NCI-H1930 (cell line): ENCODE measurements around the gene CHERP.

Experiments
- DNase-seq, 2 experiments: peaks; one replicate each; lab custom pipeline; 2025; lab: John Stamatoyannopoulos, UW

Gene CHERP

DNA sequence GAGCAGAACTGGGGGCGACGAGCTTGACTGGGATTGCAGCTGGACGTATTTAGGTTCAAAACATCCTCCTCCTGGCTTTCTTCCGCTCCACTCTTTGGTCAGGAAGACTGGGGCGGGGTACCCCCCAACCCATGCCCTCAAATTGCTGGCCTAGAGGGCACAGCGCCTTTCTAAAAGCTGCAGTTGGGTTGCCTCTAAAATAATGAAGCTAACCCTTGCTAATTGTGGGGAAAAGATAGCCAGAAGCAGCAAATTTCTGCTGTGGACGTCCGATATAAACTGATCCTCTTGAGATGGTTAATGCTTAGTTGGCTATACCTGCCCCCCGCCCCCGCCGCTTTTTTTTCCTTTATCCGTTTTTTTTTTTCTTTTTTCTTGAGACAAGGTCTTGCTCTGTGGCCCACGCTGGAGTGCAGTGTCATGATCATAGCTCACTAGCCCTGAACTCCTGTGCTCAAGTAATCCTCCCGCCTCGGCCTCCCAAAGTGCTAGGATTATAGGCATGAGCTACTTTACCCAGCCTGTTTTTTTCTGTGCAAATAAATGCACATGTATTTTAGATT is 754 bp upstream of the CHERP start:
- DNase-seq = no peak

DNA sequence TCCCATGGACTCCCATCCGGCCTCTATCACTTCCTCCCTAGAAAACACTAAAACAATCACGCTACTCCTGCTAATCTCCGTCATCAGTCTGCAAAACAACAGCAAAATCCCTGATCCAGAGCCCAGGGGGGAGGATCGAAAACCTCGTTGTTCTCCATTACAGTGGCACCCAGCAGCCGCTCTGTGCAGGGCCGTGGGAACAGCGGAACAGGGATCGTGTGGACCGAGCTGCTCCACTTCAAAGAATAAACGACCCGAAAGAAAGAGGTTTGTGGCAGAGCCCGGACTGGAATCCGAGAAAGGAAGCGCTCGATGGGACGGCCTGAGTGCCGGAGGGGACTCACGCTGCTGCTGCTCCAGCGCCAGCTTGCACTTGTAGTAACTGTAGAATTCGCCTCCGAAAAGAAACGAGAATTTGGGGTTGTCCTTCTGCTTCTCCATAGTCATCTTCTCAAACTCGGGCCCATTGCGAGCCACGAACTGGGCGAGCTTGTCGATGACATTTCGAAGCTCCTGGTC is 652 bp downstream of the CHERP start:
- DNase-seq = no peak

DNA sequence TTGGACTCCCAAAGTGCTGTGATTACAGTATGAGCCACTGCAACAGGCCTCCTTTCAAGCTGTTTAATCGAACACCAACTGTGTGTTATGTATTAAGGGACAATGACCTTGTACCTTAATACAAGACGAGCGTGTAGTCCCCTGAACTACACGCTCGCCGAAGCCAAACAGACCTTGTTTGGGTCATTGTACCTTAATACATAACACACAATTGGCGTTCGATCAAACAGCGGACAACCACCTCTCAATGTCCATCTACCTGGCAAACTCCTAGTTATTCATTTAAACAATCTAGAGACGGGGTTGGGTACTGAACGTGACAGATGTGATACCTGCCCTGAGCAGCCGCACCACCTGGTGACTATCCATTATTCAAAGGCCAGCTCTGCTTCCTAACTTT is 1.3 kb downstream of the CHERP start:
- no peak for DNase-seq

DNA sequence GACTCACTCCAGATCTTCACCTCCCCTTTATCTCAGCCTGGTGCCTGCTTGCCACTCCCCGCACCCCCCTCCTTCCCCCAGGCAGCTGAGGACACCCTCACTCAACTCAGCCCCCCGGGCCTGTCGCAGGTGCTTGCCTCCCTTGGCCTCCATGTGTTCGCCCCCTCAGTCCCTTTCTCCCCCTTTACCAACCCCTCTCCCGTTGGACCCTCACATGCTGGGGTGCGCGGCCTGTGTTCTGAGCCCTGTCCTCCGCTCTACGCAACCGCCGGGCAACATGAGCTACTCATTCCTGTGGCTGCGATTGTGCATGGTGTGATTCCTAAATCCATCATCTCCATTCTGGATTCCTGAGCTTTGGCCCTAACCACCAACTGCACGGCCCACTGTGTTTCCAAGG is 5.1 kb downstream of the CHERP start:
- DNase-seq = no peak

DNA sequence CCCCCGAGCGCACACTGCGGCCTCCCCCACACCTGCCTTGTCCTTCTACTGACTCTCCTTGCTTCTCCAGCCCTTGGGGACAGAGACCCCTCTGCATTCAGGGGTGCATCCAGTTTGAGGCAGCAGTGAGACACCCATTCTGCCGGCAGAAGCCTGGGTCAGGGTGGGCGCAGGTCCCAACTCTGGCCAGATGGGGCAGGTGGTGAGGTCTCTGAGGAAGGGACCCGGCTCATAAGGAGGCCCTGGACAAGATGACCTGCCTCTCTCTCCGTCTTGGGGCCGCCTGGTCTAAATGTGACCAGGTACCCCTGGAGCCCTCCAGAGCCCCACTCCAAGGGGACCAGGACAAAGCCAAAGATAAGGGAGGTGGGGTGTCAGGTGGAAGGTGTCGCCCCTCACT is 6.1 kb downstream of the CHERP start:
- no peak for DNase-seq

DNA sequence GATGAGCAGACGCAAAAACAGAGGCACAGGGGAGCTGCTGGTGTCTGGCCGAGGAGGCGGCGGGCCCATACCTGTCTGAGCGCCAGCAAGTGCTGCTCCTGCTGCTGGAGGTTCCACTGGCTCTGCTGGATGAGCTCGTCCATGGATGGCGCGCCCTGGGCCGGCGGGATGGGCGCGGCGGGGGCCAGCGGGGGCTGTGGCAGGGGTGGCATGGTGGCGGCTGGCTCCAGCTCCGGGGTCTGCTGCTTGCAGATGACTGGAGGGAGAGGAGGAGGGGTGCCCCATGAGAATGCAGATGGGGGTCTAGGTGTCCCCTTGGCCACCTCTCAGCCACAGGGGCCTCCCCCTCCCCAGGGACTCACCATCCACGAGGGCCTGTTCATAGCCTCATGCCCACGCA is 6.9 kb downstream of the CHERP start:
- no peak for DNase-seq

DNA sequence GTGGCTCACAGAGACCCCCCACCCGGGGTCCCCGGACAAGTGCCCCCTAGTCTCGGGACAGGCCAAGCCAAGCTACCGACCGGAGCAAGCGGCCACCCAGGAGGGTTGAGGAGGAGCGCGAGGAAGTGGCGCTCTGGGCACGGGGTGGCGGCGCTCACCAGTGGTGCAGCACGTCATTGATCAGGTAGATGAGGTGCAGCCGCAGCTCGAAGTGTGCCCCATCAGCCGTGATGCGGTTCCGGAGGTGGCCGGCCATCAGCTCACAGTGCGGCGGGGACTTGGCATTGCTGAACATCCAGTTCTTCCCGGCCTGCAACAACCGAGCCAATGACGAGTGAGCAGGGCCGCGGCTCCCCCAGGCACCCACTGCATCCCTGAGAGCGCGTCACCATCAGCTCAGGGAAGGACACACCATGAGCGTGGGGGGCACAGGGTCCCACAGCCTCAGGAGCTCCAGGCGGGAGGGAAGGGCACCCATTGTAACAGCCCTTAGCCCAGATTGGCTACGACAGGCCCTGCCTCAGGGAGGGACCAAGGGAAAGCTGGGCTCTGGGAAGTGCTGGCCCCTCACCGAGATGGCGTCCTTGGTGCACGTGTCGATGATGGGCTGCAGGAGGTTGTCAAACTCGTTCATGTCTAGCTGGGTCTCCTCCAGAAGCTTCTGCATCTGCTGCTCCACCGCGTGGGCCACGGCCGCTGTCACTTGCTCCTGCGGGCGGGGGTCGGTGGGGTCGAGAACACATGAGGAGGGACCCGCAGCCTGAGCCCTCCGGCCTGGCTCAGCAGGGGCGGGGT is 9.6 kb downstream of the CHERP start:
- no peak for DNase-seq

DNA sequence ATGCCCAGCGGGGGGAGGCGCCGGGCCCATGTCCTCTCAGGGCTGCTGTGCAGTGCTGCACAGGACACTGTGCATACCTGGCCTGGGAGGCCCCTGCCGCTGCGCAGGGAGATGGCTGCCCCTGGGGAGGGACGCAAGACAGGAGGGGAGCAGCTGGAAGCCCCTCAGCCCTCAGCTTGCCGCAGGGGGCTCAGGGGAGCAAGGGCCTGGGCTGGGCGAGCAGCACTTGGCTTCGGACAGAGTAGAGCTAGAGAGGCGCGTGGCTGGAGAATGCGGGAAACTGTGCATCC is 10.9 kb downstream of the CHERP start:
- DNase-seq = no peak

DNA sequence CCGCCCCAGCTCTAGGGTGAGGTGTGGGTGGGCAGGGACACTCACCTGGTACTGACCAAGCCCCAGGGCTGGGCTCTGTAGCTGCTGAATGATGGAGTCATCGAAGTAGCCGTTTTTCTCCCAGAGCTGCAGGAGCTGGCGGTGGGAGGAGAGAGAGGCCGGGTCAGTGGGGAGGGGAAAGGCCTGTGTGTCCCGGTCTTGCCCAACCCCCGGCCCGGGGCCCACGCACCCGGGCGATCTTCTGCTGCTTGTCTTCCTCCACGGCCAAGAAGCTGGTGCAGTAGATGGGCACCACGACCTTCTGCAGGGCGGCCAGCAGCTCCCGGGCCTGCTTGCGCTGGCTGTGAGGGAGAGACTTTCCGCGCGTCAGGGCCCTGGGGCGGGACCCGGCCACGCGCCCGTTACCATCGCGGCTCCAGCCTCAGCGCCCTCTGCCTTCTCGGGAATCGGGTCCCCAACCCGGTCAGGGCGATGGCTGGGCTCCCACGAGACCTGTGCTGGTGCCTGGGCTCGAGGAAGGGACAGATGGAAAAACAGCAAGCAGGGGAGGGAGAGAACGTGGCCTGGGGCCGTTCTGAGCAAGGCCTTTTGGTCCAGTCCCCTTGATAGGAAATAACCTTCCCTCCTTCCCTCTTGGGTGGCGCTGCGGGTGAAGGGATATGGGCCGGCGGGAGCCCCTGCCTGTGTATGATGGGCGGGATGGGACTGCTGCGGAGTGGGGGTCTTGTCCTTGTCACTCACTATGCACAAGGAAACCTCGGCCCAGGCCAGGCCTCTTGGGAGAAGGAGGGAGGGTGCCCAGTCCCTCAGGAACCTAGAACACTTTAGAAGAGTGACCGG is 11.5 kb downstream of the CHERP start:
- no peak for DNase-seq

DNA sequence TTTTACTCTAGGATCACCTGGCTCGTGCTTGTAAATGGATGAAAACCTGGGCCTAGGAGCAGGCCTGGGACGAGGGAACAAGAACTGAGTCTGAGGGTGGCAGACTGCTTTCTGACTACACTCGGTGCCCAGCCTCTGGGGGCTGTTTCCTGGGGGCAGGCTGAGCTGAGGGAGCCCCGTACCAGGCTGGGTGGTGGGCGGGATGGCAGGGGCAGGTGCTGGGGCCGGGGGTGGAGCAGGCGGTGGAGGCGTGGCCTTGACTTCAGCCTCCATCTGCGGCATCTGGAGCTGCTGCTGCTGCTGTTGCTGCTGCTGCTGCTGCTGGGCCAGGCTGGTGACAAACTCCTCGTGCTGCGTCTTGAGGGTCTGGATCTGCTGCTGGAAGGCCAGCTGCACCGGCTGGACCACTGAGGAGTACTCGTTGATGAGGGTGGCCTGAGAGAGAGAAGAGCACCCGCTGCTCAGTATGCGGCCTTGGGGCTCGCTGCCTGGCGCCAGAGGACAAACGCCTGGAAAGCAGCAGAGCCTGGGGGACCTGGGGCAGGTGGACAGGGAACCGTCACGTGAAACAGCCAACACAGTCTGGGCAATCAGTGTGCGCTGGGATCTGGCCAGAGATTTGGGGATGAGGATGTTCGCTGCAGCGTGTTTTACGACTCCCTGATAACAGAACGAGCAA is 12.6 kb downstream of the CHERP start:
- DNase-seq = no peak

DNA sequence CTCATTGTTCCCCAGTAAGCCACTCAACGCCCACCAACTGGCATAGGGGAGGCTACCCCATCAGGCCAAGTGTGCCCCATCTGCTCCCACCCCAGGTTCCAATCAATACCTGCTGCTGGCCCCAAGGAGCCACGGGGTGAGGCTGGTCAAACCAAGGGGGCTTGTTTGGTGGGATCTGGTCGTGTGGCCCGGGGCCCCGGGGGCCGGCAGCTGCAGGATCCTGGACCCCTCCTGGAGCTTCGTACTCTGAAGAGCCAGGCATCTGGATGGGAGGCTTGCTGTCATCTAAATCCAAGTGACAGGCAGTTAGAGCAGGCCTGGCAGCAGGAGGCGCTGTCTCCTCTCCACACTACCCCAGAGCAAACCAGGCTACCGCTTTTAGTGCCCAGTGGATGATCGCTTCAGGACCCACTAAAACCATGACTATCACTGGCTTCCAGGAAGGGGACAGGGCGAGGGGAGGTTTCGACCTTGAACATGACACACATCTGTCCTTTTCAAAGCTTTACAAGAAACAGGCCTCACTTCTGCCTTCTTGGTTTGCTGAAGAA is 14.2 kb downstream of the CHERP start:
- DNase-seq = no peak

DNA sequence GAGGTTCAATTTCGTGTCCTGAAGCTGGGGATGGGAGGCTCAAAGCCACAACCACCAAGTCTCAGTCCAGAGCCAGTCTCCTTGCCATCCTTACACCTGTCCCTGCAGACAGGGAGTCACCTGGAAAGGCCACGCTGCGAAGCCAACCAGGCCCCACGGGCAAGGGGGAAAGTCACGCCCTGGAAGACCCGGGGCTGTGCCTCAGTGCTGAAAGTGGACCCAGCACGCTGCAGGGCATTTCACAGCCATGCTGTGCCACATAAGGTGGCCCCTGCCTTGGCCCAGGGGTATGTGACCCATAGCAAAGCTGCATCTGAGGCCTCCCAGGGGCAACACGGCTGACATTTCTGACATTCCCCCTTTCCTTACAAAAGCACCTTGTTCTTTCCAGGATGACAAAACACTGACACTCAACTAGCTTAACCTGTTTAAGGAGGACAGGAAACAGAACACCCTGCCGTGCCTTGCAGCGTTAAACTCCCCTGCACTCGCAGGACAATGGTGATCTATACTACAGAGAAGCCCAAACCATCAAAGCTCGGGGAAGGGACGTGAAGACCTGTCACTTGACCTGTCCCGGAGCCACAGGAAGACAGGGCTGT is 14.8 kb downstream of the CHERP start:
- DNase-seq = no peak

DNA sequence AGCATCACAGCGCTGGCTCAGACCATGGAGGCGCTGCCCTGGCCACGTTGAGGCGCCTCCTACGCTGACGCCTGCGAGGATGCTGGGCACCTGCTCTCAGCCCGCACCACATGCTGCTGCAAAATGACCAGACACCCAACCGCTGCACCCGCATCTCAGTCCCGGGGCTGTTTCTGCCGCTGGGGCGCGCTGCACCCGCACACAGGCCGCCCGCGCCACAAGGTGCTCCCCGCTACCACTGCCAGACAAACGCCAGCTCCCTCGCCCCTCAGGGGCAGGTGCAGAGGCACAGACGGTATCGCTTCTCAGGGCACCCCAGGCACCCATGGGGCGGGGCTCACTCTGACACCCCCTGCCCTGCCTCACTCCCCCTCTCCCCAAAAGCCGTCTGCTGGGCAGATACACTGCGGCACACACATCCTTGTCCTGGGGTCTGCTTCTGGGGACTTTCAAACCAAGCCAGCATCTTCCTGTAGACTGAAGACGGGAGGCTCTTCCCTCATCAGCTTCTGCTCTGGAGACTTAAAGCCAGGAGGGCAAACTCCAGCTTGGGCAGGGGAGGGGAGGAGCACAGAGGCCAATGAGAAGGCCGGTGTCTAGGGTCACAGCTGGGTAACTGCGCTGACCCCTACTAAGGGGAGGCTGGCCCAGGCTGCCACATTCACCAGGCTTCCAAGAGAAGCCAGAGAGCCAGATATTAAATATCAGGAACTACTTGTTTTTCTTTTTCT is 16.3 kb downstream of the CHERP start:
- no peak for DNase-seq

DNA sequence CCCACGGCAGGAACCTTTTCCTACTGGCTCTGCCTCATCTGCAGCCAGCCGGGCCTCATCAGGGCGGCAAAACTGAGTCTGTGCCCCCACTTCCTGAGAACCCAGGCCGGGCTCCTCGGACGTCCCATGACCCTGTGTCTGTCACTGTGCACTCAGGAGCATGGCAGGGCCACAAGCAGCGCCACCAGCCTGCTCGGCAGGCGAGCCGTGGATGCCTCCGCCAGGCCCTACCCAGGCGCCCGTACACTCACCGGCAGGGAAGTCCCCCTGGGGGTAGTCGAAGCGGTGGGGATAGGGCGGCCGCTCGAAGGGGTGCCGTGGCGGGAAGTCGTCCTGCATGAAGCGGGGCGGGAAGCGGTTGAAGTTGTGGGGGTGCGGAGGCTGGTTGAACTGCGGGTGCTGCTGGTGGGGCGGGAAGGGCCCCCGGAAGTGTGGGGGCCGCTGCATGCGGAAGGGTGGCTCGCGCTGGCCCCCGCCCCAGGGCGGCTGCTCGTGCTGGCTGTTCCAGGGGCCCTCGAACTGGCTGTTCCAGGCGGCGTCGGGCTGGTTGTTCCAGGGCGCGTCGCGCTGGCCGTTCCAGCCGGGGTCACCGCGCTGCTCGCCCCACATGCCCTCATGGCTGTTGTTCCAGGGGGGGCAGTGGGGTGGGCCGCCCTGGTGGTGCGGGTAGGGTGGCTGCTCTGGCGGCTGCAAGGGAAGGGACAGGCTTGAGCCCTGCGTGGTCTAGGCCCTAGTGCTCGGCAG is 17.1 kb downstream of the CHERP start:
- DNase-seq = no peak

DNA sequence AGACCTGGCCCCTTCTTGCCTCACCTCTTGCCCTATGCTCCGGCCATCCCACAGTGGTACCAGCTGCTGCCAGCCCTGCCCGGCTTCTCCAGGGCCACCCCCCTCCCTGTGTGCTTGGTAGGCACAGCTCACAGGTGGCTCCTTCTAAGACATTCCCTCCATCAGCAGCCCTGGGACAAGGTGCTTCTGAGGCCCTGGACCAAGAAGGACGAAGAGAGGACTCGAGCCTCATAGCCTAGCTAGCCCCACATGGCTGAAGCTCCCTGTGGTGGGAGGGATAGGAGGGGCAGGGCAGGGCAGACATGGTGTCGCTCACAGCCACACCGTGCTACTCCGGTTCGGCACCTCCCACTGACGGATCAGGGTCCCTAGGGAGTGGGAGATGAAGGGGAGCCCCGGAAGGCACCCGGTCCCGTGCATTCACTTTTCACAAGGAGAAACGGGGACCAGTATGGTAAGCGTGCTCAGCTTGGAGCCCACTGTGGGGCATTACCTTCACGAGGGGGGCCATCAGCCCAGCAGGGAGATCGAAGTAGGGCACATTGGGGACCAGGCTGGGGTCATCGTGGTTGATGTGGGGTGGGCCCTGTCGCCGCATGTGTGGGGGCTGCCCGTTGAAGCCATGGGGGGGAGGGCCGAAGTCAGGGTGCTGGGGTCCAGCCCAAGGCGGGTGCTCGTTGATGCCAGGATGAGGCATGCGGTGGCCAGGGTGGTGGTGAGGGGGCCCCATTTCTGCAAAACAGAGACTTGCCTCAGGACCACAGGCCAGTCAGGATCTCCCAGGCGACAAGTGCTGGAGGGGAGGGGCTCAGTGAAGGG is 19.5 kb downstream of the CHERP start:
- DNase-seq = no peak

DNA sequence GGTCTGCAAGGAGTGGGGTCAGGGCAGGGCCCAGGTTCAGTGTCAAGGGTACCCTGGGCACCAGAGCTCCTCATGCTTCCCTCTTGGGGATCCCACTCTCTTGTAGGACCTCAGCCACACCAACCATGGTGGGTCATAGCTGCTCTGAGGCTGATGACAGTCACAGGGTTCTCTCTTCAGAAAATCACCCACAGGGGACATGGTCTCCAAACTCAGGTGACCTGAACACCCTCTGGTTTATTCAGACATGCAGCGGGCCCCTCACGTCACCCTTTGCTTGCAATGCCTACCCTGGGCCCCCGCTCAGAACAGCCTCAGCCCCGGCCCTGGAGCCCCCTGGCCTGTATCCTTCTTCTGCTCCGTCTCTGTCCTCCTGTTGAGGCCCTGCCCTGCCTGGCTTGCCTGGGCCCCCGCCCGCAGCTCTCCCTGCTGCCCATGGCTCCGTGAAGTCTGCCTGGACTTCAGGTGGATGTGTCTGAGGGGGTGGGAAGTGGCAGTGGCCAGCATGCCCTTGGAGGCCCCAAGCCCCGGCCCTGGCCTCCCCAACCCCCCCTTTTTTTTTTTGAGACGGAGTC is 20.4 kb downstream of the CHERP start:
- no peak for DNase-seq

DNA sequence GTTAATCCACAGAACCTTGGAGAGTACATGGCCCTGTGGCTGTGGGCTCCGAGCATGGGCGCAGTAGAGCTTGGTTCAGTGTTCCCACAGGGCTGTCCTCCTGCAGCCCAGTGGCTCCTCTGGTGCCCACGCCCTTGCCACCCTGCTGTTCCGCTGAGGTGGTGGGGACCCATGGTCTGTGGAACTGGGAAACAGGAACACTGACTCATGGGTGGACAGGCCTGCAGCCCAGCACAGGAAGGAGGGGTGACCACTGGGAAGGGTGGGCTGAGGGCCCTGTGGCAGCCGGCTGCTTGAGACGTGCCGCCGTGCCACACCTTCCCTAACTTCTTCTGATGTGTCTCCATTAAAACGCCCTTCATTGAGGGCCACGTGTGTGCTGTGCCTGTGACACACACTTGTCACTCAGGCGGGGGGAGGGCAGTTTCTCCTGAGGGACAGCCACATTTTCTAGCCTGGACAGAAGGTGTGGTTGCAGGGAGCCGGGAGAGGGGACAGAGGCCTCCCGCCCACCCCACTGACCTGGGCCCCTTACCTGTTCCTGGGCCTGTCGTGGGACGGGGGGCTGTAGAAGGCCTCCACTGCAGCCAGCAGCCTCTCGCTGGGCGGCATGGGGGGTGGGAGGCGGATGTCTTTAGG is 21.1 kb downstream of the CHERP start:
- DNase-seq = no peak

DNA sequence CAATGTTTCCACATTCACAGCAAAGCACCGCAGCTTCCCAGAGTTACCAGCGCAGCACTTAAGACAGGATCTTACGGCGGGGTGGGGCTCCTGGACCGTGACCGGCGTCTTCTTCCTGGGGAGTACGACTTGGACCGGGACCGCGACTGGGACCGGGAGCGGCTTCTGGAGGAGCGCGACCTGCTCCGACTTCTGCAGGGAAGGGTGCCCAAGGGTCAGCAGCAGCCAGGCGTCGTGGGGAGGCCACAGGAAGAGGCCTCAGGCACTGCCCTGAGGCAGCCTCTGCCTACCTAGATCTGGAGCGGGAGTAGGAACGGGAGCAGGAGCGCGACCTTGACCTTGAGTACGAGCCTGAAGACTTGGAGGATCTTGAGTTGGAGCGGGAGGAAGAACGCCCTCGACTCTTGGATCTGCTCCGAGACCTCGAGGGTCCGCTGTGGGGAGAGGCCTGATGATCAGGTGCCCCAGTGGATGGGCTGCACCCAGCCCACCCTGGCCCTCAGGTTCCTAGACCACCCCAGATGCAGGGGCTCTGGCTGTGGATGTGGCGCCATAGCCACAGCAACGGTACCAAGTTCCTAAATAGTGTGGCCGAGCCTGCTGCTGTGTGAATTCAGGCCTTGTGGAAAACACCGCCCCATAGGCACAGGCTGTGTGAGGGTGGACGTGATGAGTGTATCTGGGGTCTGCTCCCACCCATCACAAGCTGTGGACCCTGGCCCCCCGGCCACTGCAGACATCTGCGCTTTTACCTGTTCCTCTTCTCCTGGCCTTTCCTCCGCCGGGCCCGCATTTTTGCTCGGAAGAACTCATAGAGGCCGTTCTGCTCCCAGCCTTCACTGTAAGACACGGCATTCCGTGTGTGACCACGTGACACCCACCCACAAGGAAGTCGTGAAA is 21.9 kb downstream of the CHERP start:
- DNase-seq = no peak
